GM21360 (cell line): ENCODE measurements around the gene MROH8.
"Not testable (repeated sequence)": the region's sequence is repeated elsewhere in the genome, so short reads cannot be mapped to it uniquely, and the experiment has no call there.

ENCODE experiments used
- ATAC-seq: cut with Tn5 transposase; IDR thresholded peaks from one replicate; pipeline ENCODE4 v1.9.1; 2021; ENCODE audit warnings: mild to moderate bottlenecking, moderate library complexity; ENCODE audit not compliant: unreplicated experiment

MROH8 gene

GRCh38 chr20:37095599-37096414, 83.5 kb downstream of the MROH8 start, which contains the start of gene RBL1:
Gene RBL1 (minus strand): TSS chr20:37095997. CDS start chr20:37095928, 69 bp downstream.
- peak; percentile 69 for ATAC-seq

GRCh38 chr20:37095108-37095598, 84.2 kb downstream of the MROH8 start:
- ATAC-seq: peak; percentile 32

GRCh38 chr20:37090407-37090806, 88.9 kb downstream of the MROH8 start:
- no peak for ATAC-seq

GRCh38 chr20:37081717-37082289, 97.5 kb downstream of the MROH8 start:
- ATAC-seq: no peak

DNA sequence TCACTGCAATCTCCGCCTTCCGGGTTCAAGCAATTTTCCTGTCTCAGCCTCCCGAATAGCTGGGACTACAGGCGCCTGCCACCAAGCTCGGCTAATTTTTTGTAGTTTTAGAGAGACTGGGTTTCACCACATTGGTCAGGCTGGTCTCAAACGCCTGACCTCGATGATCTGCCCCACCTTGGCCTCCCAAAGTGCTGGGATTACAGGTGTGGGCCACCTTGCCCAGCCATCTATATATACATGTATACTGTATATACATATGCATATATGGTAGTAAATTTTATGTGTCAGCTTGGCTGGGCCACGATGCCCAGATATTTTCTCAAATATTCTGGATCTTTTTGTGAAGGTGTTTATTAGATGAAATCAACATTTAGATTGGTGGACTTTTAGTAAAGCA, 102.3 kb downstream of the MROH8 start:
- no peak for ATAC-seq

DNA sequence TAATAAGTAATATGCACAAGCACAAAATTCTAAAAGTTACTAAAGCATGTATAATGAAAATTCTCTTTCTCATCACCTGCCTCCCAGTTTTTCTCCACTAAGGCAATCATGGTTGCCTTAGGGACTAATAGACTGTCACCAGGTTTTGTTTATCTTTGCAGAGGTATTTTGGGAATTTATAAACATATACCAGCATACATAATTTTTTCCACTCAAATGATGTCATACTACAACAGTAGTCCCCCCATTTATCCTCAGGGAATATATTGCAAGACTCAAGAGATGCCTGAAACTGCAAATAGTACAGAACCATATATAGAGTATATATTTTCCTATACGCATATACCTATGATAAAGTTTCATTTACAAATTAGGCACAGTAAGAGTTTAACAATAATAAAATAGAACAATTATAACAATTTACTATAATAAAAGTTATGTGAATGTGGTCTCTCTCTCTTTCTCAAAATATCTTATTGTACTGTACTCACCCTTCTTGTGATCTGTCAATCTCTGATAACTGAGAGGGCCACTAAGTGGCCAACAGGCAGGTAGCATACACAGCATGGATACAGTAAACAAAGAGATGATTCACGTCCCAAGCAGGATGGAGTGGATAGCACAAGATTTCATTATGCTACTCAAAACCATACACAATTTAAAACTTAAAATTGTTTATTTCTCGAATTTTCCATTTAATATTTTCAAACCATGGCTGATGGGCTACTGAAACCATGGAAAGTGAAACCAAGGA, 103.2 kb downstream of the MROH8 start:
- no peak for ATAC-seq

DNA sequence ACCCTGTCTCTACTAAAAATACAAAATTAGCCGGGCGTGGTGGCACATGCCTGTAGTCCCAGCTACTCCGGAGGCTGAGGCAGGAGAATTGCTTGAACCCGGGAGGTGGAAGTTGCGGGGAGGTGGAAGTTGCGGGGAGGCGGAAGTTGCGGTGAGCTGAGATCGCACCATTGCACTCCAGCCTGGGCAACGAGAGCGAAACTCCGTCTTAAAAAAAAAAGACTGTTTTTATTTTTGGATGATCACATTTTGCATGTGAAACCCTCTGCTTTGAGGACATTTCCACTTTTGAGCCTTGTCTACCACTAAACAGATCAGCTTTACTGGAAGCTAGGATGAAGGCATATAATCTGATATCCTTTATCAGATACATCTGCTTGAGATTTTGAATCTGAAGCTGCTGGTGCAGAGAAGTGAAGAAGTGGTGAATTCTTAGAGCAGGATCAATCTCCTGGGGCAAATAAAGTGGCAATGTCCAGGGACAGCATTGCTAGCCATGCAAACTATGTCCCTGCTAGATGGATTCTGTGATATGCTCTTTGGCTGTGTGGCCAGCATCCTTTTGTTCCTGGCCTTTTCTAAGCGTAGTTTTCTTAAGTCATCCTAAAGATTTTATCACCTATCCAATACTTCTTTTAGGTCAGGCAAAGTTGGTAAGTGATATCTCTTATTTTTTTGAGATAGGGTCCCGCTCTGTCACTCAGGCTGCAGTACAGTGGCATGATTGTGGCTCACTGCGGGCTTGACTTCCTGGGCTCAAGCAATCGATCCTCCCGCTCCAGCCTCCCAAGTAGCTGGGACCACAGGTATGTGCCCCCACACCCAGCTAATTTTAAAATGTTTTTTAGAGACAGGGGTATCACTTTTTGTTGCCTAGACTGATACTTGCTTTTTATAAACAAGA, 106.8 kb downstream of the MROH8 start:
- no peak for ATAC-seq

GRCh38 chr20:37071481-37071911, 107.9 kb downstream of the MROH8 start:
- ATAC-seq: no peak

- not testable (repeated sequence) for ATAC-seq
Measured at GRCh38 chr20:37069563-37069962, 109.8 kb downstream of the MROH8 start.

DNA sequence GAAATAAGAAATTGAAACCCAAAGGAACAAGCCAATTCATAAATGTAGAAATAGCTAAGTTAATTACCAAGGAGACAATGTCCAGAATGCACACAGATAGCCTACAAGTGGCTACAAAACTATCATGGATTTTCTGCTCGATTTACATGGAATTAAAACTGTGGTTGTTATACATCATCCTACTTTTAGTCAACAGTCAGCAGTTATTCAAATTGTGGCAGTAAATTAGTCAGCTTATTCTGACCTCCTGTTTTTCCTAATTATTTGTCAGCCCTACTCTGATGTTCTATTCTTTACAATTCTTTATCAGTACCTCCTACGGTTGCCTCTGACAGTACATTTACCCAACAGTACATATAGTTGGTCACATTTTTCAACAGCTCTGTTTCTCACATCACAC, 113.2 kb downstream of the MROH8 start:
- ATAC-seq: no peak

DNA sequence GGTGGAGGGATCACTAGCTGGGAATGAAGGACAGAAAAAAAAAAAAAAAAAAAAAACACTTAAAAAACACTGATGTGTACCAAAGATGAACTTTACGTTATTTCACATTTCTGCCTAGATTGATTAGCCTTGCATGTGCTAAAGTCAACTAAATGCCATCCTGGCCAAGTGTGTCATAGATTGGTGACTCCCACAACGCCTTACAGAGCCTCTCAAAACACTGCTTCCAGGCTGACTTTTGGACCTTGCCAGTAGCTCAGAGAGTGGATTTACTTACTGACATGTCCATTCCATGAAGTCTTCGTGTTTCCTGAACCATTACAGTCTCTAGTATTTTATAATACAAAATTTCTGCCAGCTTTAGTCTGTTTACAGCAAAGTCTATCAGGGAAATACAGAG, 124.1 kb downstream of the MROH8 start:
- no peak for ATAC-seq

DNA sequence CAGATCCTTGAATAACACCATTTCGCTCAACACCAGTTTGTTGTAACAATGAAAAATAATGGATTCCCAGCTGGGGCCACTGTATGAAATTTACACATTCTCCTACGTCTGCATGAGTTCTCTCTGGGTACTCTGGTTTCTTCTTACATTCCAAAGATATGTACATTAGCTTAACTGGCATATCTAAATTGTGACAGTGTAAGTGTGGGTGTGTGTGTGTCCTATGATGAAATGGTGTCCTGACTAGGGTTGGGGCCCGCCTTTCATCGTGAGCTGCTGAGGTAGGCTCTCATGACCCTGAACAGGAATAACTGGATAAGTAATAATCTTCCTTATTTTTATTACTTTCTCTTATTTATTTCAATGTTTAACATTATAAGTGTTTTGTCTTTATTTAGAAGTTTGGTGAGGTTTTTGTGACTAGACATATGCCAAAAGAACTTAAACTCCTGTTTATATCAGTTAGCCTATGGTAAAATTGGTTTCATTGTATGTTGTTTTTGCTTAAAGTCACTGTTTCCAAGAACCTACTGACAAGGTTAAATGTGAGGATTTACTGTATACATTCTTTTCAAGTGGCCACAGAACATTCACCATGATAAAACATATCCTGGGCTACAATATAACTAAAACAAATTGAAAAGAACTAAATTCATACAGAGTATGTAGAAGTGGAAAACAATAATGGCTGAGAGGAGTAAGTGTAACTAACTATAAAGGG, 126.0 kb downstream of the MROH8 start:
- no peak for ATAC-seq
